Ovary (tissue), 9 donors: Measurements from ENCODE around the gene TMEM63C. TPM values are rescaled to one million over a fixed set of nuclear protein-coding genes. Genes with fewer than 3 reads are reported as not detected.

Source experiments
- DNase-seq, 5 donors: peaks; one replicate each; pipeline ENCODE4 v3.0.0-alpha.2; 2019 to 2020
- H3K27ac ChIP-seq, 2 donors: fragments of 200-600 bp; one replicate each; pipeline versions ENCODE4 v1.5.1 to v1.8.0; 2019 to 2022
- H3K27me3 ChIP-seq: fragments of 200-600 bp; one replicate; pipeline ENCODE4 v1.8.0; 2022
- H3K36me3 ChIP-seq: fragments of 200-600 bp; sonication (generic); one replicate; pipeline ENCODE4 v1.5.1; 2019
- H3K4me1 ChIP-seq: one replicate; pipeline ENCODE4 v1.8.1; 2013; ENCODE audit warnings: mild to moderate bottlenecking, moderate library complexity; ENCODE audit not compliant: insufficient read depth
- H3K4me3 ChIP-seq: fragments of 200-600 bp; sonication (generic); one replicate; pipeline ENCODE4 v1.5.1; 2017
- H3K9me3 ChIP-seq, 2 donors: fragments of 200-600 bp in 1 of 2; sonication (generic) in 1 of 2; one replicate each; pipeline versions ENCODE4 v1.5.1 to v1.8.1; 2013 to 2019; ENCODE audit warnings: mild to moderate bottlenecking in 1 of 2, moderate library complexity in 1 of 2
- CTCF ChIP-seq, 3 donors: fragments of 450-650 bp in 2 of 3; fragments of 200-600 bp in 1 of 3; IDR thresholded peaks; one replicate each; pipeline versions ENCODE4 v1.5.1 to v1.8.0; 2016 to 2022; ENCODE audit warnings: antibody characterized with exemption in 3 of 3, mild to moderate bottlenecking in 1 of 3
- EP300 ChIP-seq: sonication (generic); formaldehyde crosslinking; IDR thresholded peaks from one replicate; pipeline ENCODE4 v1.6.1; 2017; ENCODE audit warnings: antibody characterized with exemption
- POLR2A ChIP-seq: fragments of 450-650 bp; IDR thresholded peaks from one replicate; pipeline ENCODE4 v1.6.1; 2017; ENCODE audit warnings: antibody characterized with exemption, mild to moderate bottlenecking, moderate library complexity
- WGBS, 3 donors: extraction: QIAGEN DNeasy Blood & Tissue Kit in 1 of 3; methylation state at CpG; one replicate each; pipeline versions ENCODE4 v1.1.5 to v1.1.7; 2013 to 2017; 5-methylcytosine and 5-hydroxymethylcytosine counted together
- intact Hi-C, 4 donors: fragments of 100-400 bp; cut with DNase I; formaldehyde crosslinking; loops; one replicate each; pipeline versions ENCODE4 v1.11.0 to v1.15.1; 2022 to 2023
- polyA plus RNA-seq, 2 donors: library from polyadenylated mRNA; stranded (reverse); fragments of 200-250 nt in 1 of 2; fragments of 350-450 nt in 1 of 2; fragmentation: Illumina TruSeq in 1 of 2; extraction: RNeasy Lipid Tissue Mini Kit (QIAGEN cat#74804) in 1 of 2; gene quantifications; one replicate each; pipeline ENCODE4 v1.2.3, GENCODE V29; 2013 to 2014
- total RNA-seq, 7 donors: library from RNA; depleted of rRNA in 2 of 7; stranded (reverse); fragments of >200 nt in 2 of 7; fragmentation: NEBNext Ultra II Directional in 3 of 7; extraction: Animal tissue kit (Norgen Biotek cat#: 25700) in 3 of 7; gene quantifications; one replicate each; pipeline versions ENCODE4 v1.1.0 to v1.2.4, GENCODE V29; 2016 to 2023
- donor health status: DM: no; HTN: no; CAD: no; lungs with moderate emphysema.
- donor health status: DM: no; HTN: no; CAD: no.
- donor health status: Bipolar disorder and iron deficiency.
- donor health status: DM: yes; HTN: yes; CAD: no.
- donor health status: DM: no; HTN: no; CAD: no.
- donor health status: DM: yes; HTN: yes; CAD: no.

The TMEM63C gene
- total and polyA plus RNA-seq, 9 donors: 0.16 to 1.7 (median 0.25) TPM; not detected in 1

- Histone ChIP-seq H3K9me3 (no peaks in the 10 kb centered on the region), H3K4me3 (no peak overlapping the region), H3K4me1 (no peaks in the 10 kb centered on the region), H3K36me3 (no peaks in the 10 kb centered on the region), H3K27ac (no peak overlapping the region), H3K27me3 (no peaks in the 10 kb centered on the region)
- 69 to 86% (median 85%) methylated on average over 4 of the region's 4 CpGs for WGBS, 3 donors
- no peak for DNase-seq
- intact Hi-C loops: no loop called here
- TF ChIP-seq CTCF (IDR thresholded peaks at IDR 0.05): no peak
- TF ChIP-seq EP300: no peak
Observed at GRCh38 chr14:77273796-77274195, 92.2 kb downstream of the TMEM63C start.

- H3K27ac ChIP-seq: no peak overlapping the region
- intact Hi-C loops: no loop called here
- TF ChIP-seq CTCF (IDR thresholded peaks at IDR 0.05) (no peak), POLR2A (no peak), EP300 (no peak)
- H3K9me3 ChIP-seq: no peaks in the 10 kb centered on the region
- DNase-seq: no peak
- no peaks in the 10 kb centered on the region for H3K36me3 ChIP-seq
- H3K4me1 ChIP-seq: no peaks in the 10 kb centered on the region
- H3K27me3 ChIP-seq: no peaks in the 10 kb centered on the region
- 64 to 66% (median 65%) methylated on average over 5 of the region's 5 CpGs for WGBS, 3 donors
- H3K4me3 ChIP-seq: no peak overlapping the region
Observed at GRCh38 chr14:77275041-77275580, 93.5 kb downstream of the TMEM63C start.

- no peaks in the 10 kb centered on the region for H3K27me3 ChIP-seq
- intact Hi-C loops: no loop called here
- 56 to 58% (median 58%) methylated on average over 8 of the region's 8 CpGs for WGBS, 3 donors
- no peak overlapping the region for H3K27ac ChIP-seq
- no peaks in the 10 kb centered on the region for H3K36me3 ChIP-seq
- no peak overlapping the region for H3K4me3 ChIP-seq
- no peak for TF ChIP-seq EP300
- no peak for TF ChIP-seq CTCF (IDR thresholded peaks at IDR 0.05)
- TF ChIP-seq POLR2A: no peak
- no peaks in the 10 kb centered on the region for H3K4me1 ChIP-seq
- H3K9me3 ChIP-seq: no peaks in the 10 kb centered on the region
- no peak for DNase-seq
Observed at GRCh38 chr14:77275601-77276017, 94.0 kb downstream of the TMEM63C start.

GRCh38 chr14:77276295-77276935, 94.8 kb downstream of the TMEM63C start:
- Histone ChIP-seq H3K36me3 (no peaks in the 10 kb centered on the region), H3K4me3 (no peak overlapping the region), H3K4me1 (no peaks in the 10 kb centered on the region), H3K9me3 (no peaks in the 10 kb centered on the region), H3K27ac (no peak overlapping the region), H3K27me3 (no peaks in the 10 kb centered on the region)
- 82 to 89% (median 84%) methylated on average over 15 of the region's 15 CpGs for WGBS, 3 donors
- DNase-seq: no peak
- no peak for TF ChIP-seq POLR2A
- no peak for TF ChIP-seq EP300
- TF ChIP-seq CTCF (IDR thresholded peaks at IDR 0.05): no peak
- intact Hi-C loops: no loop called here
